ENCODE measurements around the gene CLIC1. TPM values are rescaled to one million over a fixed set of nuclear protein-coding genes. Genes with fewer than 3 reads are reported as not detected.

The CLIC1 gene
- total RNA-seq, 4 donors from 2014 or later = 239 to 420 (median 333) TPM

DNA sequence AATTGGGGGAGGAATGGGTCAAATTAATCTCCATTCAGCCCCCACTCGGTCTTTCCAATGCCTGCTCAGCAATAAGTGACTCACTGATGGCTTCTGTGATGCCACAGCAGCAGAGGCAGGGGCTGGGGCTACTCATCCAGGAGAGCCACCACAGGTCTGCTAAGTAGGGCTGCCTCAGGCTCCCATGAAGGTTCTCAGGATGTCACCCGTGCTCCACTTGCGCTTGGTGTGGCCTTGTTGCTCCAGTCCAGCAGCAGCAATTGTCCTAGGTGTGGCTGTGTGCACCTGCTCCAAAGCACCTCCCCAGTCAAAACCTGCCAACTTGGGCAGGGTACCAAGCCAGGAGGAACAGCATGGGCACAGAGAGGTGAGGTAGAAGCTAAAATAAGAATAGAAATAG, 14.2 kb downstream of the CLIC1 start:
- Histone ChIP-seq H3K4me3 (no peak overlapping the region), H3K9me3 (no peaks in the 10 kb centered on the region), H3K4me1 (peaks cover 50% of the 10 kb centered on the region), H3K36me3 (peaks cover 14% of the 10 kb centered on the region), H3K27me3 (no peaks in the 10 kb centered on the region), H3K27ac (peak overlapping the region; percentile 88)
- TF ChIP-seq, protein P1, sequence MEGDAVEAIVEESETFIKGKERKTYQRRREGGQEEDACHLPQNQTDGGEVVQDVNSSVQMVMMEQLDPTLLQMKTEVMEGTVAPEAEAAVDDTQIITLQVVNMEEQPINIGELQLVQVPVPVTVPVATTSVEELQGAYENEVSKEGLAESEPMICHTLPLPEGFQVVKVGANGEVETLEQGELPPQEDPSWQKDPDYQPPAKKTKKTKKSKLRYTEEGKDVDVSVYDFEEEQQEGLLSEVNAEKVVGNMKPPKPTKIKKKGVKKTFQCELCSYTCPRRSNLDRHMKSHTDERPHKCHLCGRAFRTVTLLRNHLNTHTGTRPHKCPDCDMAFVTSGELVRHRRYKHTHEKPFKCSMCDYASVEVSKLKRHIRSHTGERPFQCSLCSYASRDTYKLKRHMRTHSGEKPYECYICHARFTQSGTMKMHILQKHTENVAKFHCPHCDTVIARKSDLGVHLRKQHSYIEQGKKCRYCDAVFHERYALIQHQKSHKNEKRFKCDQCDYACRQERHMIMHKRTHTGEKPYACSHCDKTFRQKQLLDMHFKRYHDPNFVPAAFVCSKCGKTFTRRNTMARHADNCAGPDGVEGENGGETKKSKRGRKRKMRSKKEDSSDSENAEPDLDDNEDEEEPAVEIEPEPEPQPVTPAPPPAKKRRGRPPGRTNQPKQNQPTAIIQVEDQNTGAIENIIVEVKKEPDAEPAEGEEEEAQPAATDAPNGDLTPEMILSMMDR (IDR thresholded peaks at IDR 0.05) = no peak
- TF ChIP-seq POLR2A (IDR thresholded peaks at IDR 0.05) = no peak
- TF ChIP-seq EP300 (IDR thresholded peaks at IDR 0.05) = no peak
- TF ChIP-seq POLR2AphosphoS5 (IDR thresholded peaks at IDR 0.05) = no peak
- WGBS = 60% methylated on average over 1 of the region's 3 CpGs
- no peak for DNase-seq (ENCODE audit: low spot score in 2 of 2)

DNA sequence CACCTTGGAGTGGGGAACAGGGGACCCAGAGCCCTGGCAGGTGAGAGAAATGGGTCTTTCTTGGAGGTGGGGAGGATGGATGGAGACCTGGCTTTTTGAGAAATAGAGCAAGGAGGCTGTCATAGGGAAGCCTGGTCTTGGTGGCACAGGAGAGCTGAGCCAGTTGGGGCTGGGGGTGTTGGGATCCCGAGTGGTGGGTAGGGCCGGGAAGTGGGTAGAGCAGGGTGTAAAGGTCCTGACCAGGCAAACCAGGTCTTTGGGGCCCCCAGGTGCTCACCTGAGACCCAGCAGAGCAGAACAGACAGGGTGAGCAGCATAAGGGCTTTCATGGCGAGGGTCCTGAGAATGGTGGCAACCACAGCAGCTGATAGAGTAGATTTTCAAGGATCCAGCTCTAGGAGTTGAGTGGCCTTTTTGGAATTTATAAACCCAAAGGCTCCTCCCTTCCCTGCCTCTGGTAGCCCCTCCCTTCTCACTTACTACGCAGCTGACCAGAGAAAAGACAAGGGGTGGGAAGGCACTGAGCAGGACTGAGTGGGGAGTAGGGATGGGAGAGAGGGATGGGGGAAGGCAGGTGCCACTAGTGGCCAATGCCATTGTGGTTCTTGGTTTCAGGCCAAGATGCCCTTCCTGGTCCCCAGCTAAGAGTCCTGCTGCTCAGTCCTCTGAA, 14.8 kb downstream of the CLIC1 start, which contains the start of gene LY6G6C:
Gene LY6G6C (minus strand): TSS at position 396 of the 670 bp plus-strand sequence. CDS start 67 bp downstream, at position 329.
- Histone ChIP-seq H3K27ac (peak within 1 kb of the TSS; percentile 88), H3K9me3 (no peaks in the 10 kb centered on the region), H3K4me3 (peak within 1 kb of the TSS; percentile 14), H3K27me3 (no peaks in the 10 kb centered on the region), H3K4me1 (peaks cover 55% of the 10 kb centered on the region), H3K36me3 (peaks cover 7% of the 10 kb centered on the region)
- no peak for DNase-seq (ENCODE audit: low spot score in 2 of 2)
- WGBS = 92% methylated on average over 4 of the region's 4 CpGs
- TF ChIP-seq POLR2AphosphoS5 (IDR thresholded peaks at IDR 0.05) = no peak
- no peak for TF ChIP-seq EP300 (IDR thresholded peaks at IDR 0.05)
- TF ChIP-seq POLR2A (IDR thresholded peaks at IDR 0.05) = no peak
- TF ChIP-seq, protein P1 (IDR thresholded peaks at IDR 0.05) = no peak

DNA sequence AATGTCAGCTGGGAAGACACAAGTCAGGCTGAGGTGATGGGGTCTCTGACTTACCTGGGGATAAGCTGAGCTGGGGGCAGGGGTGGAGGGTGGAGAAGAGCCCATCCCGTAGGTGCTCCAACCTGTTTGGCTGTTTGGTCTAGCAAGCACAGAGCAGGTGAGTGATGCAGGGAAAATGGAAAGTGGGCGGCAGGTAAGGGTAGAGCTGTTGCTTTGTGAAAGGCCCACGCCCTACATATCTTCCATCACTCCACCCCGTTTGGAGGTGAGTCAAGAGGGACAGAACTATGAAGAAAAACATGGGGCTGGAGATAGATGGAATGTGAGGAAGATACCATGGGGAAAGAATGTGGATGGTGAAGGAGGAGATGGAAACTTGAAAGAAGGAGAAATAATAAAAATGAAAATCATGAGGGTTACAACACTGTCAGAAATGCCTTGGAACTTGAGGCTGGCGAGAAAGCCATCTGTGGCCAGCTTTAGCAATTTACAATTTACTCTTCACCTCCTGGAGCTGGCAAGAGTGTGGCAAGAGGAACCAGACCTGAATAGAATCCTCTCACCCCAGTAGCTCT, 16.0 kb downstream of the CLIC1 start:
- Histone ChIP-seq H3K4me3 (peak overlapping the region; percentile 16), H3K27me3 (no peaks in the 10 kb centered on the region), H3K4me1 (peaks cover 55% of the 10 kb centered on the region), H3K36me3 (no peaks in the 10 kb centered on the region), H3K27ac (peak overlapping the region; percentile 88), H3K9me3 (no peaks in the 10 kb centered on the region)
- no peak for TF ChIP-seq POLR2A (IDR thresholded peaks at IDR 0.05)
- TF ChIP-seq, protein P1 (IDR thresholded peaks at IDR 0.05) = no peak
- no peak for DNase-seq (ENCODE audit: low spot score in 2 of 2)
- WGBS = 50% methylated on average over 5 of the region's 5 CpGs

DNA sequence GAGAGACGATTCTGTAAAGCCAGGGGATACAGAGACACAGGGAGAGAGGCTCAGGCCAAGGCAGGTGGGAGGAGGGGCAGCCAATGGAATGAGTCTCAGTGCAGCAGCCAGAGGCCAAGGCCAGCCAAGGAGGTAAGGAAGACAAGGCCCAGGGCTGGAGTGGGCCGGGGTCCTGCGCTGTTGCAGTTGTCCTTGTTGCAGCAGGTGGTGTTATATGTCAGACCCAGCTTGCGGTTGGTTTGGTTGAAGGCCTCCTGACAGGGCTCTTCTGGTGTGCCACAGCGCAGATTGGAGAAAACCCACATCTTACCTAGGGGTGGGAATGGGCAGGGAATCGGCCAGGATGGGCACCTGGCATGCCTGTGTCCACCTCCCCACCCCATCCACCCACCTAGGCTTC, 17.3 kb downstream of the CLIC1 start:
- no peaks in the 10 kb centered on the region for H3K9me3 ChIP-seq
- peak overlapping the region; percentile 88 for H3K27ac ChIP-seq
- peak overlapping the region; percentile 1 for H3K4me3 ChIP-seq
- no peak for TF ChIP-seq EP300 (IDR thresholded peaks at IDR 0.05)
- TF ChIP-seq POLR2AphosphoS5 (IDR thresholded peaks at IDR 0.05) = no peak
- TF ChIP-seq POLR2A (IDR thresholded peaks at IDR 0.05) = no peak
- TF ChIP-seq, protein P1 (IDR thresholded peaks at IDR 0.05) = no peak
- no peak for DNase-seq (ENCODE audit: low spot score in 2 of 2)
- WGBS = 68% methylated on average over 6 of the region's 6 CpGs
- H3K36me3 ChIP-seq = no peaks in the 10 kb centered on the region
- no peaks in the 10 kb centered on the region for H3K27me3 ChIP-seq
- peaks cover 68% of the 10 kb centered on the region for H3K4me1 ChIP-seq

DNA sequence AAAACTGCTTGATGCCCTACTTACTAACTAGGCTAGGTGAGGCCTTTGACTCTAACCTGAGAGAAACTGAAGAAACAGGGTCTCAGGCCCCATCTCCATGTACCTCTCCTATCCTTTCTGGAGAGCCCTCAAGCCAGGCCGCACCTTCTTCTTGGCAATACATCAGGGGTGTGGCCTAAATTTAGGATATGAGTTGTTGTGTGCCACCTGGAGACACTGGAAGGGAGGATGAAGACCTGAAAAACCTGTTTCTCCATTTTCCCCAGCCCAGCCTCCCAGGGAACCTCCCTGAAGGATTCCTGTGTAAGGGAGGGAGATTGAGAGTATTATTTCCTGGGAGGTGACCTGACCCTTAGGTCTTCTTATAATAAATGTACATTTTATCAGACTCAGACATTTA, 18.1 kb downstream of the CLIC1 start:
- DNase-seq (ENCODE audit: low spot score in 2 of 2) = no peak
- H3K27ac ChIP-seq = peak overlapping the region; percentile 88
- peaks cover 75% of the 10 kb centered on the region for H3K4me1 ChIP-seq
- WGBS = 60% methylated on average over 1 of the region's 1 CpG
- no peaks in the 10 kb centered on the region for H3K36me3 ChIP-seq
- TF ChIP-seq POLR2A (IDR thresholded peaks at IDR 0.05) (no peak), EP300 (IDR thresholded peaks at IDR 0.05) (no peak), POLR2AphosphoS5 (IDR thresholded peaks at IDR 0.05) (no peak)
- TF ChIP-seq, protein P1 (IDR thresholded peaks at IDR 0.05) = no peak
- no peaks in the 10 kb centered on the region for H3K9me3 ChIP-seq
- H3K27me3 ChIP-seq = no peaks in the 10 kb centered on the region
- H3K4me3 ChIP-seq = no peak overlapping the region
